Neural cell (in vitro differentiated cells): ENCODE results near the gene PPP1R12A. TPM values are rescaled to one million over a fixed set of nuclear protein-coding genes. Genes with fewer than 3 reads are reported as not detected.

Experiments used
- H2AFZ ChIP-seq: fragments of 200-600, 300-800 bp; sonication (generic), shearing (Covaris generic); 2 replicates; pipeline ENCODE4 v1.6.0; 2014; ENCODE audit warnings: low read depth, mild to moderate bottlenecking, antibody characterized with exemption, low read length, moderate library complexity
- H3F3A ChIP-seq: fragments of 200-600 bp; shearing (Covaris generic); 2 replicates; pipeline ENCODE4 v1.6.1; 2016; ENCODE audit warnings: mild to moderate bottlenecking, moderate library complexity, mixed read lengths, antibody characterized with exemption, low read length; ENCODE audit not compliant: insufficient read depth, poor library complexity, severe bottlenecking
- H3K27ac ChIP-seq: fragments of 200-600, 300-800 bp; sonication (generic), shearing (Covaris generic); 2 replicates; pipeline ENCODE4 v1.5.1; 2014; ENCODE audit warnings: mild to moderate bottlenecking, low read length, moderate library complexity
- H3K27me3 ChIP-seq: fragments of 300-800, 200-600 bp; sonication (generic), shearing (Covaris generic); 2 replicates; pipeline ENCODE4 v1.6.0; 2014; ENCODE audit warnings: mild to moderate bottlenecking, low read depth, low read length, moderate library complexity; ENCODE audit not compliant: insufficient read depth
- H3K36me3 ChIP-seq: fragments of 300-800, 200-600 bp; sonication (generic), shearing (Covaris generic); 2 replicates; pipeline ENCODE4 v1.5.1; 2014; ENCODE audit warnings: mild to moderate bottlenecking, antibody characterized with exemption, low read length, moderate library complexity; ENCODE audit not compliant: insufficient read depth
- H3K4me2 ChIP-seq: fragments of 300-800, 200-600 bp; sonication (generic), shearing (Covaris generic); 2 replicates; pipeline ENCODE4 v1.6.0; 2014; ENCODE audit warnings: mild to moderate bottlenecking, low read length
- H3K4me3 ChIP-seq: fragments of 300-800, 200-600 bp; sonication (generic), shearing (Covaris generic); 2 replicates; pipeline ENCODE4 v1.5.1; 2014; ENCODE audit warnings: mild to moderate bottlenecking, low read length, moderate library complexity
- H3K79me2 ChIP-seq: fragments of 200-600 bp; shearing (Covaris generic); replicated peaks from 2 replicates; pipeline ENCODE4 v1.6.0; 2014; ENCODE audit warnings: mild to moderate bottlenecking, low read length, moderate library complexity; ENCODE audit not compliant: insufficient read depth
- H3K9ac ChIP-seq: fragments of 300-800, 200-600 bp; sonication (generic), shearing (Covaris generic); 2 replicates; pipeline ENCODE4 v1.6.1; 2016; ENCODE audit warnings: mild to moderate bottlenecking, low read length, mixed read lengths
- H3K9me2 ChIP-seq: fragments of 200-600 bp; shearing (Covaris generic); 2 replicates; pipeline ENCODE4 v1.6.1; 2016; ENCODE audit warnings: mild to moderate bottlenecking, low read length, mixed read lengths; ENCODE audit not compliant: insufficient read depth
- H3K9me3 ChIP-seq: fragments of 200-600, 300-800 bp; sonication (generic), shearing (Covaris generic); 2 replicates; pipeline ENCODE4 v1.6.1; 2016; ENCODE audit warnings: mild to moderate bottlenecking, mixed run types, low read length, moderate library complexity, mixed read lengths
- H4K20me1 ChIP-seq: fragments of 200-600 bp; shearing (Covaris generic); 2 replicates; pipeline ENCODE4 v1.6.1; 2016; ENCODE audit warnings: mild to moderate bottlenecking, mixed run types; ENCODE audit not compliant: insufficient read depth
- EP300 ChIP-seq: fragments of 450-650 bp; conservative IDR thresholded peaks from 2 replicates; pipeline ENCODE4 v1.6.1; 2014; ENCODE audit warnings: antibody characterized with exemption, mild to moderate bottlenecking, moderate library complexity; ENCODE audit not compliant: poor library complexity, severe bottlenecking
- EZH2 ChIP-seq: fragments of 200-600, 300-800 bp; shearing (Covaris generic), sonication (generic); IDR thresholded peaks from 2 replicates; pipeline ENCODE4 v1.6.1; 2014; ENCODE audit warnings: antibody characterized with exemption, low read length, borderline replicate concordance, mild to moderate bottlenecking; ENCODE audit not compliant: insufficient read depth, poor library complexity, severe bottlenecking
- MXI1 ChIP-seq: fragments of 450-650 bp; conservative IDR thresholded peaks from 2 replicates; pipeline ENCODE4 v1.6.1; 2014; ENCODE audit warnings: antibody characterized with exemption, mild to moderate bottlenecking; ENCODE audit not compliant: poor library complexity, severe bottlenecking
- POLR2AphosphoS5 ChIP-seq: IDR thresholded peaks from 2 replicates; pipeline ENCODE4 v1.6.1; 2012
- RAD21 ChIP-seq: fragments of 450-650 bp; conservative IDR thresholded peaks from 2 replicates; pipeline ENCODE4 v1.6.1; 2014; ENCODE audit warnings: antibody characterized with exemption, mild to moderate bottlenecking, moderate library complexity
- SMC3 ChIP-seq: fragments of 450-650 bp; conservative IDR thresholded peaks from 2 replicates; pipeline ENCODE4 v1.6.1; 2014; ENCODE audit warnings: antibody characterized with exemption, mild to moderate bottlenecking, moderate library complexity; ENCODE audit not compliant: poor library complexity
- TAF1 ChIP-seq: IDR thresholded peaks from 2 replicates; pipeline ENCODE4 v1.6.1; 2012; ENCODE audit warnings: low read depth
- polyA plus RNA-seq: library from polyadenylated mRNA; depleted of rRNA; stranded (reverse); fragments of >200 nt; gene quantifications from 2 replicates; pipeline ENCODE4 v1.2.3, GENCODE V29; 2014
- TF ChIP-seq, protein P1 (sequence below): fragments of 450-650 bp; IDR thresholded peaks from 2 replicates; pipeline ENCODE4 v1.5.1; 2014; ENCODE audit warnings: antibody characterized with exemption, mild to moderate bottlenecking, moderate library complexity; ENCODE audit not compliant: poor library complexity, severe bottlenecking
- TF ChIP-seq, protein P2 (sequence below): IDR thresholded peaks from 2 replicates; pipeline ENCODE4 v1.6.1; 2012; ENCODE audit warnings: borderline replicate concordance

PPP1R12A gene
- polyA plus RNA-seq, 1 donor from 2014 or later: 68.2 TPM

DNA sequence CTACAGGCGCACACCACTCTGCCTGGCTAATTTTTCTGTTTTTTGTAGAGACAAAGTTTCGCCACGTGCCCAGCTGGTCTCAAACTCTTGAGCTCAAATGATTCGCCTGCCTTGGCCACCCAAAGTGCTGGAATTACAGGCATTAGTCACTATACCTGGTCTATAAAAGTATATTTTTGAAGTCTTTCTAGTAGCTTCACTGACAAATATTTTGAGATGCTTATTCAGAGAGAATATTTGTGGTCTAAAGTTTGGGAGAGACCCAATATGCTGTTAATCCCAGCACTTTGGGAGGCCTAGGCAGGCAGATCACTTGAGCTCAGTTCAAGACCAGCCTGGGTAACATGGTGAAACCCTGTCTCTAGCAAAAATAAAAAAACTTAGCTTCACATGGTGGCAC is 22.0 kb upstream of the PPP1R12A start:
- Histone ChIP-seq H3K27me3 (no peaks in the 10 kb centered on the region), H3K9me2 (no peaks in the 10 kb centered on the region), H4K20me1 (no peaks in the 10 kb centered on the region), H3F3A (no peaks in the 10 kb centered on the region), H3K9me3 (no peaks in the 10 kb centered on the region), H3K27ac (no peak overlapping the region), H3K79me2 (no peaks in the 10 kb centered on the region), H2AFZ (no peak overlapping the region), H3K9ac (no peak overlapping the region), H3K4me2 (no peak overlapping the region), H3K36me3 (no peaks in the 10 kb centered on the region), H3K4me3 (no peak overlapping the region)
- TF ChIP-seq, protein P1, sequence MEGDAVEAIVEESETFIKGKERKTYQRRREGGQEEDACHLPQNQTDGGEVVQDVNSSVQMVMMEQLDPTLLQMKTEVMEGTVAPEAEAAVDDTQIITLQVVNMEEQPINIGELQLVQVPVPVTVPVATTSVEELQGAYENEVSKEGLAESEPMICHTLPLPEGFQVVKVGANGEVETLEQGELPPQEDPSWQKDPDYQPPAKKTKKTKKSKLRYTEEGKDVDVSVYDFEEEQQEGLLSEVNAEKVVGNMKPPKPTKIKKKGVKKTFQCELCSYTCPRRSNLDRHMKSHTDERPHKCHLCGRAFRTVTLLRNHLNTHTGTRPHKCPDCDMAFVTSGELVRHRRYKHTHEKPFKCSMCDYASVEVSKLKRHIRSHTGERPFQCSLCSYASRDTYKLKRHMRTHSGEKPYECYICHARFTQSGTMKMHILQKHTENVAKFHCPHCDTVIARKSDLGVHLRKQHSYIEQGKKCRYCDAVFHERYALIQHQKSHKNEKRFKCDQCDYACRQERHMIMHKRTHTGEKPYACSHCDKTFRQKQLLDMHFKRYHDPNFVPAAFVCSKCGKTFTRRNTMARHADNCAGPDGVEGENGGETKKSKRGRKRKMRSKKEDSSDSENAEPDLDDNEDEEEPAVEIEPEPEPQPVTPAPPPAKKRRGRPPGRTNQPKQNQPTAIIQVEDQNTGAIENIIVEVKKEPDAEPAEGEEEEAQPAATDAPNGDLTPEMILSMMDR: no peak
- no peak for TF ChIP-seq POLR2AphosphoS5
- TF ChIP-seq SMC3: no peak
- no peak for TF ChIP-seq MXI1
- no peak for TF ChIP-seq TAF1
- no peak for TF ChIP-seq RAD21
- TF ChIP-seq, protein P2, sequence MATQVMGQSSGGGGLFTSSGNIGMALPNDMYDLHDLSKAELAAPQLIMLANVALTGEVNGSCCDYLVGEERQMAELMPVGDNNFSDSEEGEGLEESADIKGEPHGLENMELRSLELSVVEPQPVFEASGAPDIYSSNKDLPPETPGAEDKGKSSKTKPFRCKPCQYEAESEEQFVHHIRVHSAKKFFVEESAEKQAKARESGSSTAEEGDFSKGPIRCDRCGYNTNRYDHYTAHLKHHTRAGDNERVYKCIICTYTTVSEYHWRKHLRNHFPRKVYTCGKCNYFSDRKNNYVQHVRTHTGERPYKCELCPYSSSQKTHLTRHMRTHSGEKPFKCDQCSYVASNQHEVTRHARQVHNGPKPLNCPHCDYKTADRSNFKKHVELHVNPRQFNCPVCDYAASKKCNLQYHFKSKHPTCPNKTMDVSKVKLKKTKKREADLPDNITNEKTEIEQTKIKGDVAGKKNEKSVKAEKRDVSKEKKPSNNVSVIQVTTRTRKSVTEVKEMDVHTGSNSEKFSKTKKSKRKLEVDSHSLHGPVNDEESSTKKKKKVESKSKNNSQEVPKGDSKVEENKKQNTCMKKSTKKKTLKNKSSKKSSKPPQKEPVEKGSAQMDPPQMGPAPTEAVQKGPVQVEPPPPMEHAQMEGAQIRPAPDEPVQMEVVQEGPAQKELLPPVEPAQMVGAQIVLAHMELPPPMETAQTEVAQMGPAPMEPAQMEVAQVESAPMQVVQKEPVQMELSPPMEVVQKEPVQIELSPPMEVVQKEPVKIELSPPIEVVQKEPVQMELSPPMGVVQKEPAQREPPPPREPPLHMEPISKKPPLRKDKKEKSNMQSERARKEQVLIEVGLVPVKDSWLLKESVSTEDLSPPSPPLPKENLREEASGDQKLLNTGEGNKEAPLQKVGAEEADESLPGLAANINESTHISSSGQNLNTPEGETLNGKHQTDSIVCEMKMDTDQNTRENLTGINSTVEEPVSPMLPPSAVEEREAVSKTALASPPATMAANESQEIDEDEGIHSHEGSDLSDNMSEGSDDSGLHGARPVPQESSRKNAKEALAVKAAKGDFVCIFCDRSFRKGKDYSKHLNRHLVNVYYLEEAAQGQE: no peak
- no peak for TF ChIP-seq EP300
- TF ChIP-seq EZH2: no peak

DNA sequence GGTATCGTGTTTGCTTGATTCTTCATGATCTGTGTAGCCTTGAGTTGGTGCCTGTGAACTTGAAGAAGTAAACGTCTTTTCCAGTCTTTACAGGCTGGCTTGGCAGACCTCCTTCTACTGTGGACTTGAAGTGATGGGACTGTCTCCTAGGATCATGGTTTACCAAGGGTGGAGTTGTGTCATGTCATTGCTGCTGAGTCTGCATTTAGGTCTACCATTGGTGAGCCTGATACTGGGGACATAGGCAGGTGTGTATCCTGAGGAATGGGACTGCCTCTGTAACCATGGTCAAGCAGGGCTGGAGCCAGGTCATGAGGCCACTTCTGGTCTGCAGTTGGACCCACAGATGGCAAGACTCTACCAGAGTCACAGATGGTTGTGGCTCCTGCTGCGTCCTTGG is 20.7 kb upstream of the PPP1R12A start:
- no peaks in the 10 kb centered on the region for H3K79me2 ChIP-seq
- no peak overlapping the region for H3K27ac ChIP-seq
- H3K9me2 ChIP-seq: no peaks in the 10 kb centered on the region
- H4K20me1 ChIP-seq: no peaks in the 10 kb centered on the region
- H3K9me3 ChIP-seq: no peaks in the 10 kb centered on the region
- no peak overlapping the region for H3K4me3 ChIP-seq
- TF ChIP-seq EZH2: no peak
- TF ChIP-seq, protein P1: no peak
- TF ChIP-seq, protein P2: no peak
- no peak for TF ChIP-seq MXI1
- TF ChIP-seq TAF1: no peak
- no peak for TF ChIP-seq EP300
- no peak for TF ChIP-seq RAD21
- no peak for TF ChIP-seq POLR2AphosphoS5
- no peak for TF ChIP-seq SMC3
- no peaks in the 10 kb centered on the region for H3F3A ChIP-seq
- H3K36me3 ChIP-seq: no peaks in the 10 kb centered on the region
- no peak overlapping the region for H3K9ac ChIP-seq
- no peak overlapping the region for H2AFZ ChIP-seq
- no peak overlapping the region for H3K4me2 ChIP-seq
- H3K27me3 ChIP-seq: no peaks in the 10 kb centered on the region
